Measurements from ENCODE around the gene LYL1. TPM values are rescaled to one million over a fixed set of nuclear protein-coding genes. Genes with fewer than 3 reads are reported as not detected.

Gene LYL1
- total RNA-seq, 1 donor from 2014 or later = 0.88 TPM

GRCh38 chr19:13060233-13060963, 42.3 kb downstream of the LYL1 start:
- Mint-ChIP-seq H3K36me3 (no peaks in the 10 kb centered on the region), H3K4me1 (peaks cover 29% of the 10 kb centered on the region), H3K27ac (no peak overlapping the region), H3K27me3 (ENCODE audit: insufficient read depth, low read depth) (peaks cover 77% of the 10 kb centered on the region), H3K9me3 (no peaks in the 10 kb centered on the region), H3K4me3 (peak overlapping the region; percentile 4)
- H4K20me1 ChIP-seq (ENCODE audit: low read depth) = peaks cover 50% of the 10 kb centered on the region
- no peaks in the 10 kb centered on the region for H3K79me2 ChIP-seq (ENCODE audit: low read depth)
- H3K36me3 ChIP-seq = no peaks in the 10 kb centered on the region
- H3K9me3 ChIP-seq (ENCODE audit: low read depth) = no peaks in the 10 kb centered on the region
- H3K9ac ChIP-seq = no peak overlapping the region
- TF ChIP-seq EZH2phosphoT487 (IDR thresholded peaks at IDR 0.05) (no peak), EZH2 (IDR thresholded peaks at IDR 0.05) (no peak), CTCF (IDR thresholded peaks at IDR 0.05) (no peak)
- H3K27me3 ChIP-seq = peaks cover 100% of the 10 kb centered on the region
- H3F3A ChIP-seq (ENCODE audit: low read depth) = peaks cover 17% of the 10 kb centered on the region
- no peak overlapping the region for H2AFZ ChIP-seq (replicated peaks)
- peaks cover 48% of the 10 kb centered on the region for H3K4me1 ChIP-seq
- H3K27ac ChIP-seq = no peak overlapping the region
- peak; percentile 63 for DNase-seq (ENCODE audit: low spot score)
- peak overlapping the region; percentile 32 for H3K4me3 ChIP-seq
- peak overlapping the region; percentile 68 for H3K4me2 ChIP-seq

- Histone ChIP-seq H3K27me3 (peaks cover 100% of the 10 kb centered on the region), H4K20me1 (ENCODE audit: low read depth) (peaks cover 59% of the 10 kb centered on the region), H3K4me1 (peaks cover 61% of the 10 kb centered on the region), H3K9me3 (ENCODE audit: low read depth) (no peaks in the 10 kb centered on the region), H3K27ac (no peak overlapping the region), H3F3A (ENCODE audit: low read depth) (peaks cover 17% of the 10 kb centered on the region), H3K4me3 (no peak overlapping the region), H3K9ac (no peak overlapping the region), H3K36me3 (no peaks in the 10 kb centered on the region), H3K4me2 (no peak overlapping the region), H3K79me2 (ENCODE audit: low read depth) (no peaks in the 10 kb centered on the region), H2AFZ (replicated peaks) (no peak overlapping the region)
- H3K9me3 Mint-ChIP-seq = no peaks in the 10 kb centered on the region
- peak; percentile 50 for DNase-seq (ENCODE audit: low spot score)
- peaks cover 81% of the 10 kb centered on the region for H3K27me3 Mint-ChIP-seq (ENCODE audit: insufficient read depth, low read depth)
- TF ChIP-seq EZH2 (IDR thresholded peaks at IDR 0.05) (peak; percentile 36), EZH2phosphoT487 (IDR thresholded peaks at IDR 0.05) (no peak), CTCF (IDR thresholded peaks at IDR 0.05) (peak; percentile 15)
- H3K4me3 Mint-ChIP-seq = peak overlapping the region; percentile 72
- peaks cover 36% of the 10 kb centered on the region for H3K4me1 Mint-ChIP-seq
- no peaks in the 10 kb centered on the region for H3K36me3 Mint-ChIP-seq
- no peak overlapping the region for H3K27ac Mint-ChIP-seq
Observed at GRCh38 chr19:13058951-13059660, 43.6 kb downstream of the LYL1 start.

GRCh38 chr19:13057744-13058143, 44.9 kb downstream of the LYL1 start:
- Mint-ChIP-seq H3K4me3 (no peak overlapping the region), H3K4me1 (peaks cover 49% of the 10 kb centered on the region), H3K27ac (no peak overlapping the region), H3K36me3 (no peaks in the 10 kb centered on the region), H3K27me3 (ENCODE audit: insufficient read depth, low read depth) (peaks cover 83% of the 10 kb centered on the region), H3K9me3 (no peaks in the 10 kb centered on the region)
- Histone ChIP-seq H2AFZ (replicated peaks) (no peak overlapping the region), H3K9ac (no peak overlapping the region), H3K9me3 (ENCODE audit: low read depth) (no peaks in the 10 kb centered on the region), H3K4me1 (peaks cover 74% of the 10 kb centered on the region), H4K20me1 (ENCODE audit: low read depth) (peaks cover 70% of the 10 kb centered on the region), H3K27ac (no peak overlapping the region), H3K27me3 (peaks cover 100% of the 10 kb centered on the region), H3K4me3 (no peak overlapping the region), H3K79me2 (ENCODE audit: low read depth) (no peaks in the 10 kb centered on the region), H3F3A (ENCODE audit: low read depth) (peaks cover 17% of the 10 kb centered on the region), H3K4me2 (peak overlapping the region; percentile 48), H3K36me3 (no peaks in the 10 kb centered on the region)
- no peak for DNase-seq (ENCODE audit: low spot score)
- TF ChIP-seq EZH2phosphoT487 (IDR thresholded peaks at IDR 0.05) = no peak
- TF ChIP-seq EZH2 (IDR thresholded peaks at IDR 0.05) = no peak
- no peak for TF ChIP-seq CTCF (IDR thresholded peaks at IDR 0.05)
